Anterior cingulate cortex (tissue), 58 donors: ENCODE data around the gene GAPDH.
"Not testable (repeated sequence)": the region's sequence is repeated elsewhere in the genome, so short reads cannot be mapped to it uniquely, and the experiment has no call there.

Experiments
- DNase-seq, 58 donors: peaks; one replicate each; lab custom pipeline; 2025; lab: John Stamatoyannopoulos, UW

Gene GAPDH

GRCh38 chr12:6558014-6558760, 23.9 kb downstream of the GAPDH start:
- DNase-seq: not testable (repeated sequence)

DNA sequence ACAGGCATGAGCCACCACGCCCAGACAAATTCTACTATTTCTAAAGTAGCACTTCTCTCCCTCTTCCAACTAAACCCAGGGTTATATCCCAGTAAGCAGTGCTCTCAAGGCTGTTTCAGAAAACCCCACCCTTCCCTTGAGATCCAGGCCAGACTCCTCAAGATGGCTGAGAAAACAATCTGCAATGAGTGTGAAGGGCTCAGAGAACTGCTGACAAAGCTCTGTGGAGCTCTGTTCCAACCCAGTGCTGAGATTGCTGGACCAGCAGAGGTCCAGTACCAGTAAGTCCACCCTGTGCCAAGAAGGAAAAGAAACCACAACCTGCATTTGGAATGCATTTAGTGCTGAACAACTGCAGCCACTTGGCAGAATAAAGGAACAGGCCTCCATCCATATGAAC, 25.2 kb downstream of the GAPDH start:
- no peak for DNase-seq

DNA sequence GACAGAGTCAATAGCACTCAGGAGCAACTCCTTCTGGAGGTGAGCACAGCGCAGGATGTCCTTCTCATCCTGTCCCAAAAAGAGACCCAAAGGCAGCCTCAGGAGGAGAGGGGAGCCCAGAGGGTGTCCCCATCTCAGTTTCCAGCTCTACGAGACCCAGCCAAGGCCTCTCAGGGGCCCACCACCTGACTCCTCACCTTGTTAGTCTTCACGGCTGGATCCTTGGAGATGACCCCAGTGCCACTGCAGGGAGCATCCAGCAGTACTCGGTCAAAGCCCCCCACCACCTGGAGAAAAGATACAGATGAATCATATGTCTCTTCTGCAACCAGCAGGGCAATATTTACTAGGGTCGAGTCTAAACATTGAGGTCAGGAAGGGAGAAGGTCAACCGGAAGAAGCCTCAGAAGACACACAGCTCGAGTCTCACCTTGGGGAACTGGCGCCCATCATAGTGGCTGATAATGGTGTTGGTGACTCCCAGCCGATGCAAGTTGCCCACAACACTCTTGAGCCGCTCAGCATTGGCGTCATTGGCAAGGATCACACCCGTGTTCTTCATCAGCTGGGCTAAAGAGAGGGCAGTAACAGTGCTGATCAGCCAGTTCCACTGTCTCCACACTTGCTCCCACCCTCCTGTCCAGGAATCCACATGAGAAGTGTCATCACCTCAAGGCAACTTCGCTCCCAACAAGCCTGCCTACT, 26.3 kb downstream of the GAPDH start:
- no peak for DNase-seq

GRCh38 chr12:6562881-6563280, 28.6 kb downstream of the GAPDH start:
- no peak for DNase-seq

DNA sequence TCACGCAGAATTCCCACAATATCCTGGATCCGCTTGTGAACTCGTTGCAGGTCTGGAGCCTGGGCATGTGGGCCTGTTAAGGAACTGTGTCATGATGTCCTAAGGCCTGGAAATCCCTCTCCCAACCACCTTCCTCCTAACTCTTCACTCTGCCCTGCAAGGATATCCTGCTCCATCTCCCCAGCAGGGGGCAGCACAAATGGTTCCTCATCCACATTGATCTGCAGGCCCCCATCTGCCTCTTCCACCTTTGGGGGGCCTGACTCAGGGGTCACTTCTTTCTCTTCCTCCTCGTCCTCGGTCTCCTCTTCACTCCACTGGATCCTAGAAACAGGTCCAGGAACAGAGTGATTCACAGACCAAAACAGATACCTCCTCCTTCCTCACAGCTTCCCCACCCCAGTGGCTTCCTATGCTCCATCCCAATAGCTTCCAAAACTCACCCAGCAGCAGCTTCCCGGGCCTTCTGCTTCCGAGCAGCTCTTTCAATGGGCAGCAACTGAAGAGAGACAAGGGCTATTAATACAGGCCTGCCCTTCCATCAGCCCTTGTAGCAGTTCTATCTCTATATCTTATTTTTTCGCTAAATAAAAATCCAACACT, 29.2 kb downstream of the GAPDH start:
- DNase-seq: peak in 7 of 58 donors; percentile 27 to 65 (median 35)

DNA sequence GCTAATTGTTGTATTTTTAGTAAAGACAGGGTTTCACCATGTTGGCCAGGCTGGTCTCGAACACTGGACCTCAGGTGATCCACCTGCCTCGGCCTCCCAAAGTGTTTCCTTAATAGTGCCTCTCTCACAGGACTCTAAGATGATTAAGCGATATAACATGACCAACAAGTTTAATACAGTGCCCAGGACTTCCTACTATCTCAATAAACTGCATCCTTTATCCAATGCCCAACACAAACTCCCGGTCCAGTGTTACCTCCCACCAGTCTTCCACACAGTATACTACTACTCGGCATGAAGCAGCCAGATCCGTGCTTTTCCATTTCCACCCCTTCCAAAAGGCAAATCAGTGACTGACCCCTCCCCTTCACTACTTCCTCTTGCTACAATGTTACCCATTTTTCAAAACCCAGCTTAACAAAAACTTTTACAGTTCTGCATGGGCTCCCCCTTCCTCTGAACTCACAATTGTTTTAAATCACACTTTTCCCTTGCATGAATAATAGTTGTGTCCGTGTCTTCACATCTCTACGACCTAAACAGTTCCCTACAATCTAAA, 32.9 kb downstream of the GAPDH start:
- DNase-seq: no peak

DNA sequence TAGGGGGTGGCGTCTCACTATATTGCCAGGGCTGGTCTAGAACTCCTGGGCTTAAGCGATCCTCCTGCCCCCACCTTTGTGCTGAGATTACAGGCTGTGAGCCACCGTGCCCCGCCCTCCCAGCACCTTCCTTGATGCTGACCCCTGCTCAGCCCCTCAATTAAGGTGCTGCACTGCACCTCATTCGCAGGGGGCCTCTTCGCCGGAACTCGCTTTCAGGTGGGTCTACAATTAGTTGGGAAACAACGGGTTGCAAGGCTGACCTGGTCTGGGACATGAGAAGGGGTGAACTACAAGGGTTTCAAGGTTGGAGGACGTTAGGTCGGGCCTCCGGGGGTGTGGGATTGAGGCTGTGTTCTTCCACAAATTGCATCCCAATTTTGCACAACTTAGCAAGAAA, 35.0 kb downstream of the GAPDH start:
- no peak for DNase-seq

DNA sequence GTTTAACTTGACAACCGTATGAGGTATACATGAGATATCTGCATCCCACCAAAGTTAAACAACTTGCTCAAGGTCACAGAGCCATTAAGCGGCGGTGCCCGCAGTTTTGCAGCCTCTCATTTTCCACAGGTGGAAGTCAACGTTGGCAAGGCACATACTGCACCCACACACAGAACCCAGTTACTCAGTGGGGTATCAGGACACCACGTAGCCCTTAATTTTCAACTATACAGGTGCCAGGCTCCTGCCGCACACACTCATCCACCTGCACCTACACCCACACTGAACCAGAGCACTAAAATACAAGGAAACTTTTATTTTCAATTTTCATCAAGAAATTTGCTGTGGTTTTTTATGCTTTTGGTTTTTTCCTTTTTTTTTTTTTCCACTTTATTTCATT, 35.5 kb downstream of the GAPDH start:
- DNase-seq: no peak

DNA sequence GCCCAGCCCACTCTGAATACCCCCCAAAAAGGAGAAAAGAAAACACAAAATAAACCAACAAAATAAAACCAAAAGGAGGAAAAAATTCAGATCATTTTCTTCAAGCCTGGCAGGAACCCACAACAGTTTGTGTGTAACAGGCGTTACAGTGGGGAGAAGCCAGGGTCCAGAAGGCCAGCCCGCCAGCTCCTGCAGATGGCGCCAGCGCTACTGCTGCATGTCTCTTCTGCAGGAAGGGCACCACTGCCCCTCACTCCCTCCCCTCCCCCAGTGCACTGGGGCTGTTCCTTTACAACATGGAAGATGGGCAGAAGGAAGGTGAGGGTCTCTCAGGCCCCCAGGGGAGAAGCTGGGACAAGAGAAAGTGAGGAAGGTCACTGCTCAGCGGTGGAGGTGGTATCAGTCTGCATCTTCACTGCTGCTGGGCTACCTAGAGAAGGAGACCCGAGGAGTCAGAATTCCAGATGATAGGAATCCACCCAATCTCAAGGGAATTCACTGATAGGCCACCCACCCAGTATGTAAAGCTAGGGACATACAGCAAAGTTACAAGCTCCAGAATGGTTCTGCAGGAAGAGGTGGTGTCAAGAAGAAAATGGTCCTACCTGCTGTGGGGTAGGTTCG, 36.1 kb downstream of the GAPDH start:
- peak in 2 of 58 donors; percentile 19 to 20 for DNase-seq

- DNase-seq: no peak
Observed at GRCh38 chr12:6573001-6573400, 38.7 kb downstream of the GAPDH start.

- no peak for DNase-seq
Observed at GRCh38 chr12:6574576-6575295, 40.4 kb downstream of the GAPDH start.

GRCh38 chr12:6575648-6576047, 41.3 kb downstream of the GAPDH start:
- no peak for DNase-seq

- no peak for DNase-seq
Observed at GRCh38 chr12:6582196-6582595, 47.9 kb downstream of the GAPDH start.

- DNase-seq: no peak
Observed at GRCh38 chr12:6582959-6583358, 48.6 kb downstream of the GAPDH start.

- no peak for DNase-seq
Observed at GRCh38 chr12:6584293-6584692, 50.0 kb downstream of the GAPDH start.

DNA sequence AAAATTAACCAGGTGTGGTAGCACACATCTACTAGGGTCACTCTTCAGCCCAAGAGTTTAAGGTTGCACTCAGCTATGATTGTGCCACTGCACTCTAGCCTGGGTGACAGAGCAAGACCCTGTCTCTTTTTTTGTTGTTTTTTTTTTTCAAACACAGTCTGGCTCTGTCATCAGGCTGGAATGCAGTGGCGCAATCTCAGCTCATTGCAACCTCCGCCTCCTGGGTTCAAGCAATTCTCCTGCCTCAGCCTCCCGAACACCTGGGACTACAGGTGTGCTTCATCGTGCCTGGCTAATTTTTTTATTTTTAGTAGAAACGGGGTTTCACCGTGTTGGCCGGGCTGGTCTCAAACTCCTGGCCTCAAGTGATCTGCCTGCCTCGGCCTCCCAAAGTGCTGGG, 52.3 kb downstream of the GAPDH start:
- DNase-seq: not testable (repeated sequence)
